Neural cell (in vitro differentiated cells): ENCODE results near the gene PLD5. TPM values are rescaled to one million over a fixed set of nuclear protein-coding genes. Genes with fewer than 3 reads are reported as not detected.

Source experiments
- H2AFZ ChIP-seq: fragments of 200-600, 300-800 bp; sonication (generic), shearing (Covaris generic); 2 replicates; pipeline ENCODE4 v1.6.0; 2014; ENCODE audit warnings: low read depth, mild to moderate bottlenecking, antibody characterized with exemption, low read length, moderate library complexity
- H3F3A ChIP-seq: fragments of 200-600 bp; shearing (Covaris generic); 2 replicates; pipeline ENCODE4 v1.6.1; 2016; ENCODE audit warnings: mild to moderate bottlenecking, moderate library complexity, mixed read lengths, antibody characterized with exemption, low read length; ENCODE audit not compliant: insufficient read depth, poor library complexity, severe bottlenecking
- H3K27ac ChIP-seq: fragments of 200-600, 300-800 bp; sonication (generic), shearing (Covaris generic); 2 replicates; pipeline ENCODE4 v1.5.1; 2014; ENCODE audit warnings: mild to moderate bottlenecking, low read length, moderate library complexity
- H3K27me3 ChIP-seq: fragments of 300-800, 200-600 bp; sonication (generic), shearing (Covaris generic); 2 replicates; pipeline ENCODE4 v1.6.0; 2014; ENCODE audit warnings: mild to moderate bottlenecking, low read depth, low read length, moderate library complexity; ENCODE audit not compliant: insufficient read depth
- H3K36me3 ChIP-seq: fragments of 300-800, 200-600 bp; sonication (generic), shearing (Covaris generic); 2 replicates; pipeline ENCODE4 v1.5.1; 2014; ENCODE audit warnings: mild to moderate bottlenecking, antibody characterized with exemption, low read length, moderate library complexity; ENCODE audit not compliant: insufficient read depth
- H3K4me2 ChIP-seq: fragments of 300-800, 200-600 bp; sonication (generic), shearing (Covaris generic); 2 replicates; pipeline ENCODE4 v1.6.0; 2014; ENCODE audit warnings: mild to moderate bottlenecking, low read length
- H3K4me3 ChIP-seq: fragments of 300-800, 200-600 bp; sonication (generic), shearing (Covaris generic); 2 replicates; pipeline ENCODE4 v1.5.1; 2014; ENCODE audit warnings: mild to moderate bottlenecking, low read length, moderate library complexity
- H3K79me2 ChIP-seq: fragments of 200-600 bp; shearing (Covaris generic); replicated peaks from 2 replicates; pipeline ENCODE4 v1.6.0; 2014; ENCODE audit warnings: mild to moderate bottlenecking, low read length, moderate library complexity; ENCODE audit not compliant: insufficient read depth
- H3K9ac ChIP-seq: fragments of 300-800, 200-600 bp; sonication (generic), shearing (Covaris generic); 2 replicates; pipeline ENCODE4 v1.6.1; 2016; ENCODE audit warnings: mild to moderate bottlenecking, low read length, mixed read lengths
- H3K9me2 ChIP-seq: fragments of 200-600 bp; shearing (Covaris generic); 2 replicates; pipeline ENCODE4 v1.6.1; 2016; ENCODE audit warnings: mild to moderate bottlenecking, low read length, mixed read lengths; ENCODE audit not compliant: insufficient read depth
- H3K9me3 ChIP-seq: fragments of 200-600, 300-800 bp; sonication (generic), shearing (Covaris generic); 2 replicates; pipeline ENCODE4 v1.6.1; 2016; ENCODE audit warnings: mild to moderate bottlenecking, mixed run types, low read length, moderate library complexity, mixed read lengths
- H4K20me1 ChIP-seq: fragments of 200-600 bp; shearing (Covaris generic); 2 replicates; pipeline ENCODE4 v1.6.1; 2016; ENCODE audit warnings: mild to moderate bottlenecking, mixed run types; ENCODE audit not compliant: insufficient read depth
- CTCF ChIP-seq: fragments of 450-650 bp; IDR thresholded peaks from 2 replicates; pipeline ENCODE4 v1.5.1; 2014; ENCODE audit warnings: antibody characterized with exemption, mild to moderate bottlenecking, moderate library complexity; ENCODE audit not compliant: poor library complexity, severe bottlenecking
- EP300 ChIP-seq: fragments of 450-650 bp; conservative IDR thresholded peaks from 2 replicates; pipeline ENCODE4 v1.6.1; 2014; ENCODE audit warnings: antibody characterized with exemption, mild to moderate bottlenecking, moderate library complexity; ENCODE audit not compliant: poor library complexity, severe bottlenecking
- EZH2 ChIP-seq: fragments of 200-600, 300-800 bp; shearing (Covaris generic), sonication (generic); IDR thresholded peaks from 2 replicates; pipeline ENCODE4 v1.6.1; 2014; ENCODE audit warnings: antibody characterized with exemption, low read length, borderline replicate concordance, mild to moderate bottlenecking; ENCODE audit not compliant: insufficient read depth, poor library complexity, severe bottlenecking
- MXI1 ChIP-seq: fragments of 450-650 bp; conservative IDR thresholded peaks from 2 replicates; pipeline ENCODE4 v1.6.1; 2014; ENCODE audit warnings: antibody characterized with exemption, mild to moderate bottlenecking; ENCODE audit not compliant: poor library complexity, severe bottlenecking
- POLR2AphosphoS5 ChIP-seq: IDR thresholded peaks from 2 replicates; pipeline ENCODE4 v1.6.1; 2012
- RAD21 ChIP-seq: fragments of 450-650 bp; conservative IDR thresholded peaks from 2 replicates; pipeline ENCODE4 v1.6.1; 2014; ENCODE audit warnings: antibody characterized with exemption, mild to moderate bottlenecking, moderate library complexity
- REST ChIP-seq: IDR thresholded peaks from 2 replicates; pipeline ENCODE4 v1.6.1; 2012; ENCODE audit warnings: borderline replicate concordance
- SMC3 ChIP-seq: fragments of 450-650 bp; conservative IDR thresholded peaks from 2 replicates; pipeline ENCODE4 v1.6.1; 2014; ENCODE audit warnings: antibody characterized with exemption, mild to moderate bottlenecking, moderate library complexity; ENCODE audit not compliant: poor library complexity
- TAF1 ChIP-seq: IDR thresholded peaks from 2 replicates; pipeline ENCODE4 v1.6.1; 2012; ENCODE audit warnings: low read depth
- polyA plus RNA-seq: library from polyadenylated mRNA; depleted of rRNA; stranded (reverse); fragments of >200 nt; gene quantifications from 2 replicates; pipeline ENCODE4 v1.2.3, GENCODE V29; 2014

The PLD5 gene
- polyA plus RNA-seq, 1 donor from 2014 or later = 0.64 TPM

GRCh38 chr1:242534753-242535152, 10.3 kb upstream of the PLD5 start:
- TF ChIP-seq EZH2 (no peak), TAF1 (no peak), CTCF (no peak), REST (no peak), EP300 (no peak), SMC3 (no peak), RAD21 (no peak), POLR2AphosphoS5 (no peak), MXI1 (no peak)
- Histone ChIP-seq H3K9me2 (no peaks in the 10 kb centered on the region), H3K36me3 (no peaks in the 10 kb centered on the region), H3K79me2 (no peaks in the 10 kb centered on the region), H3K9me3 (no peaks in the 10 kb centered on the region), H3F3A (no peaks in the 10 kb centered on the region), H3K27me3 (no peaks in the 10 kb centered on the region), H3K4me2 (no peak overlapping the region), H4K20me1 (no peaks in the 10 kb centered on the region), H3K4me3 (no peak overlapping the region), H3K27ac (no peak overlapping the region), H2AFZ (no peak overlapping the region), H3K9ac (no peak overlapping the region)

- Histone ChIP-seq H2AFZ (no peak overlapping the region), H4K20me1 (no peaks in the 10 kb centered on the region), H3K27me3 (peaks cover 6% of the 10 kb centered on the region), H3K36me3 (no peaks in the 10 kb centered on the region), H3K4me2 (no peak overlapping the region), H3K9me3 (no peaks in the 10 kb centered on the region), H3K4me3 (no peak overlapping the region), H3K9ac (no peak overlapping the region), H3K27ac (no peak overlapping the region), H3K79me2 (no peaks in the 10 kb centered on the region), H3F3A (no peaks in the 10 kb centered on the region), H3K9me2 (no peaks in the 10 kb centered on the region)
- TF ChIP-seq REST = no peak
- TF ChIP-seq POLR2AphosphoS5 = no peak
- TF ChIP-seq SMC3 = no peak
- no peak for TF ChIP-seq CTCF
- no peak for TF ChIP-seq RAD21
- no peak for TF ChIP-seq EP300
- no peak for TF ChIP-seq TAF1
- no peak for TF ChIP-seq MXI1
- no peak for TF ChIP-seq EZH2
These were observed 6.3 kb upstream of the PLD5 start for GRCh38 chr1:242530761-242531160.
